Parathyroid adenoma (tissue), 2 donors: ENCODE data around the gene FGFR2.

Source experiments
- H2AFZ ChIP-seq: fragments of 300-600 bp; sonication (generic); one replicate; pipeline ENCODE4 v1.7.0; 2017; ENCODE audit warnings: antibody characterized with exemption, mild to moderate bottlenecking
- H3K27ac ChIP-seq: fragments of 300-600 bp; sonication (generic); one replicate; pipeline ENCODE4 v1.7.0; 2017
- H3K27me3 ChIP-seq: fragments of 300-600 bp; sonication (generic); one replicate; pipeline ENCODE4 v1.7.0; 2017; ENCODE audit warnings: low read length; ENCODE audit not compliant: control insufficient read depth, insufficient read depth
- H3K36me3 ChIP-seq: fragments of 300-600 bp; sonication (generic); one replicate; pipeline ENCODE4 v1.7.0; 2017; ENCODE audit warnings: low read length; ENCODE audit not compliant: control insufficient read depth, insufficient read depth
- H3K4me1 ChIP-seq: fragments of 300-600 bp; sonication (generic); one replicate; pipeline ENCODE4 v1.7.0; 2017; ENCODE audit warnings: control low read depth
- H3K4me2 ChIP-seq: fragments of 300-600 bp; sonication (generic); one replicate; pipeline ENCODE4 v1.7.0; 2017; ENCODE audit warnings: low read length
- H3K4me3 ChIP-seq: fragments of 300-600 bp; sonication (generic); one replicate; pipeline ENCODE4 v1.7.0; 2017; ENCODE audit warnings: low read depth, low read length
- H3K79me2 ChIP-seq: fragments of 300-600 bp; sonication (generic); one replicate; pipeline ENCODE4 v1.7.0; 2017; ENCODE audit warnings: control low read depth
- H3K9ac ChIP-seq: fragments of 300-600 bp; sonication (generic); one replicate; pipeline ENCODE4 v1.7.0; 2017; ENCODE audit warnings: mild to moderate bottlenecking
- H3K9me3 ChIP-seq: fragments of 300-600 bp; sonication (generic); one replicate; pipeline ENCODE4 v1.7.0; 2017; ENCODE audit warnings: low read length; ENCODE audit not compliant: control insufficient read depth
- CTCF ChIP-seq: fragments of 300-600 bp; sonication (generic); IDR thresholded peaks from one replicate; pipeline ENCODE4 v1.7.0; 2017; ENCODE audit warnings: antibody characterized with exemption, mild to moderate bottlenecking
- donor health status: primary hyperparathyroidism.

FGFR2 gene

GRCh38 chr10:121531076-121531829 lies 67.0 kb downstream of the FGFR2 start:
- no peaks in the 10 kb centered on the region for H3K4me1 ChIP-seq
- no peak overlapping the region for H3K27ac ChIP-seq
- H3K4me3 ChIP-seq, result no peak overlapping the region
- H3K36me3 ChIP-seq, result no peaks in the 10 kb centered on the region
- H3K9ac ChIP-seq, result no peak overlapping the region
- no peaks in the 10 kb centered on the region for H3K79me2 ChIP-seq
- no peak overlapping the region for H2AFZ ChIP-seq
- no peak for TF ChIP-seq CTCF
- H3K4me2 ChIP-seq, result no peak overlapping the region
- no peaks in the 10 kb centered on the region for H3K9me3 ChIP-seq
- H3K27me3 ChIP-seq, result no peaks in the 10 kb centered on the region

GRCh38 chr10:121530481-121531075 lies 67.7 kb downstream of the FGFR2 start:
- H3K4me3 ChIP-seq, result no peak overlapping the region
- no peaks in the 10 kb centered on the region for H3K9me3 ChIP-seq
- H2AFZ ChIP-seq, result no peak overlapping the region
- no peaks in the 10 kb centered on the region for H3K4me1 ChIP-seq
- H3K4me2 ChIP-seq, result no peak overlapping the region
- H3K9ac ChIP-seq, result no peak overlapping the region
- H3K27me3 ChIP-seq, result no peaks in the 10 kb centered on the region
- TF ChIP-seq CTCF, result no peak
- H3K36me3 ChIP-seq, result no peaks in the 10 kb centered on the region
- no peaks in the 10 kb centered on the region for H3K79me2 ChIP-seq
- H3K27ac ChIP-seq, result no peak overlapping the region

GRCh38 chr10:121527690-121528089 lies 70.6 kb downstream of the FGFR2 start:
- no peak for TF ChIP-seq CTCF
- no peaks in the 10 kb centered on the region for H3K27me3 ChIP-seq
- H3K4me1 ChIP-seq, result no peaks in the 10 kb centered on the region
- no peak overlapping the region for H3K4me2 ChIP-seq
- no peaks in the 10 kb centered on the region for H3K36me3 ChIP-seq
- no peak overlapping the region for H2AFZ ChIP-seq
- no peak overlapping the region for H3K4me3 ChIP-seq
- no peak overlapping the region for H3K9ac ChIP-seq
- H3K79me2 ChIP-seq, result no peaks in the 10 kb centered on the region
- H3K9me3 ChIP-seq, result no peaks in the 10 kb centered on the region
- no peak overlapping the region for H3K27ac ChIP-seq

GRCh38 chr10:121526801-121527221 lies 71.4 kb downstream of the FGFR2 start:
- Histone ChIP-seq H3K79me2 (no peaks in the 10 kb centered on the region), H3K4me1 (no peaks in the 10 kb centered on the region), H3K27ac (no peak overlapping the region), H2AFZ (no peak overlapping the region), H3K4me2 (no peak overlapping the region), H3K9me3 (no peaks in the 10 kb centered on the region), H3K4me3 (no peak overlapping the region), H3K36me3 (no peaks in the 10 kb centered on the region), H3K9ac (no peak overlapping the region), H3K27me3 (no peaks in the 10 kb centered on the region)
- no peak for TF ChIP-seq CTCF
